GM23248 (cell line): ENCODE measurements around the gene GGCX.

Source experiments
- EZH2 ChIP-seq: fragments of 200-600 bp; sonication (generic); IDR thresholded peaks from 2 replicates; pipeline ENCODE4 v1.6.1; 2018; ENCODE audit warnings: antibody characterized with exemption, mild to moderate bottlenecking; ENCODE audit not compliant: insufficient read depth, poor library complexity, severe bottlenecking
- EZH2phosphoT487 ChIP-seq: fragments of 200-600 bp; sonication (generic); IDR thresholded peaks from 2 replicates; pipeline ENCODE4 v1.6.1; 2018; ENCODE audit warnings: antibody characterized with exemption, moderate library complexity, mild to moderate bottlenecking, low read depth; ENCODE audit not compliant: insufficient read depth

DNA sequence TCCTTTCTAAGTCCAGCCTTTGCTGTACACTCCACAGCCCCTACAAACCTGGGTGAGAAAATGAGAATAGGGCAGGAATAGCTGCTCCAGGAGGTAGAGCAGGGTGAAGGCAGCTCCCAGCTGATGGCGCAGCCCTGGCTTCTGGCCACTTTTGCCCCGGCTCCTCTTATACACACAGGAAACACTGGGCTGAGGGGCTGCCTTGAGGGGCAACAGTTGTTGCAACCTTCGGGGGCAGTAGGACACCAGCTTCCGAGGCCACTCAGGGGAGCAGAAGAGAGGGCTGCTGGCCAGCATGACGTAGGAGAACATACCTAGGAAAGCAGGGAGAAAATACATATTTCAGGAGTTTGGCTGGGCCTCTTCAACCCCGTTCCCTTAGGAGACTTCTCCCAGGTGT is 8.1 kb downstream of the GGCX start:
- TF ChIP-seq EZH2phosphoT487, result no peak
- TF ChIP-seq EZH2, result no peak
